ENCODE data around the gene KIF2C. TPM values are rescaled to one million over a fixed set of nuclear protein-coding genes. Genes with fewer than 3 reads are reported as not detected.

KIF2C gene
- total and polyA plus RNA-seq, 9 of the 15 experiments (the other 6 are each of a cell fraction or from before 2014, with no cell fraction given), result 84.9 to 226 (median 169) TPM

- TF ChIP-seq NCOA4 (IDR thresholded peaks at IDR 0.05; ENCODE audit: partially characterized antibody), result peak; percentile 87
- peak; percentile 99 for TF ChIP-seq GTF2E2 (tag; IDR thresholded peaks at IDR 0.05)
- no peak for TF ChIP-seq ZNF3 (CRISPR knock-in tag; IDR thresholded peaks at IDR 0.05)
- peak; percentile 88 to 95 for TF ChIP-seq ARNT (IDR thresholded peaks at IDR 0.05)
- no peak for TF ChIP-seq ZNF79 (CRISPR knock-in tag; IDR thresholded peaks at IDR 0.05; ENCODE audit: low read depth)
- TF ChIP-seq HDAC1 (IDR thresholded peaks at IDR 0.05), result peak; percentile 10 to 98; a peak in 3 of 4 replicates
- peak; percentile 69; the same call in 1 of the 2 replicates for TF ChIP-seq RREB1 (CRISPR knock-in tag; IDR thresholded peaks at IDR 0.05)
- TF ChIP-seq SMAD2 (IDR thresholded peaks at IDR 0.05; ENCODE audit: low read depth, low read length), result no peak
- peak; percentile 91 for TF ChIP-seq GATAD2A (IDR thresholded peaks at IDR 0.05)
- peak; percentile 50; the same call in 1 of the 2 replicates for TF ChIP-seq TAL1 (IDR thresholded peaks at IDR 0.05)
- TF ChIP-seq TCFL5 (CRISPR knock-in tag; conservative IDR thresholded peaks at IDR 0.05), result no peak
- peak; percentile 100 for TF ChIP-seq RBFOX2 (IDR thresholded peaks at IDR 0.05; ENCODE audit: low read depth, low read length)
- TF ChIP-seq CBX3 (IDR thresholded peaks at IDR 0.05; ENCODE audit: borderline replicate concordance in 1 of 2, low read length in 2 of 2), result no peak
- TF ChIP-seq, protein P1, sequence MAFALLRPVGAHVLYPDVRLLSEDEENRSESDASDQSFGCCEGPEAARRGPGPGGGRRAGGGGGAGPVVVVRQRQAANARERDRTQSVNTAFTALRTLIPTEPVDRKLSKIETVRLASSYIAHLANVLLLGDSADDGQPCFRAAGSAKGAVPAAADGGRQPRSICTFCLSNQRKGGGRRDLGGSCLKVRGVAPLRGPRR (CRISPR knock-in tag; IDR thresholded peaks at IDR 0.05), result 0 out of 2 replicates have a peak, but pooled peaks have one; percentile 6
- peak; percentile 21 to 79; a peak in 2 of 4 replicates for TF ChIP-seq SIN3A (IDR thresholded peaks at IDR 0.05; ENCODE audit: borderline replicate concordance in 2 of 2, control insufficient read depth in 1 of 2, low read depth in 2 of 2, low read length in 2 of 2)
- no peak for TF ChIP-seq ZNF551 (CRISPR knock-in tag; IDR thresholded peaks at IDR 0.05)
- peak; percentile 99 for TF ChIP-seq SP1 (CRISPR knock-in tag; IDR thresholded peaks at IDR 0.05)
- TF ChIP-seq, protein P2, sequence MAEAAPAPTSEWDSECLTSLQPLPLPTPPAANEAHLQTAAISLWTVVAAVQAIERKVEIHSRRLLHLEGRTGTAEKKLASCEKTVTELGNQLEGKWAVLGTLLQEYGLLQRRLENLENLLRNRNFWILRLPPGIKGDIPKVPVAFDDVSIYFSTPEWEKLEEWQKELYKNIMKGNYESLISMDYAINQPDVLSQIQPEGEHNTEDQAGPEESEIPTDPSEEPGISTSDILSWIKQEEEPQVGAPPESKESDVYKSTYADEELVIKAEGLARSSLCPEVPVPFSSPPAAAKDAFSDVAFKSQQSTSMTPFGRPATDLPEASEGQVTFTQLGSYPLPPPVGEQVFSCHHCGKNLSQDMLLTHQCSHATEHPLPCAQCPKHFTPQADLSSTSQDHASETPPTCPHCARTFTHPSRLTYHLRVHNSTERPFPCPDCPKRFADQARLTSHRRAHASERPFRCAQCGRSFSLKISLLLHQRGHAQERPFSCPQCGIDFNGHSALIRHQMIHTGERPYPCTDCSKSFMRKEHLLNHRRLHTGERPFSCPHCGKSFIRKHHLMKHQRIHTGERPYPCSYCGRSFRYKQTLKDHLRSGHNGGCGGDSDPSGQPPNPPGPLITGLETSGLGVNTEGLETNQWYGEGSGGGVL (CRISPR knock-in tag; IDR thresholded peaks at IDR 0.05), result no peak
Measured at GRCh38 chr1:44775078-44775929, 35.7 kb downstream of the KIF2C start, which contains the start of gene RPS8 (continued).

All from K562 (cell line).